Measurements from ENCODE around the gene NUP214. TPM values are rescaled to one million over a fixed set of nuclear protein-coding genes. Genes with fewer than 3 reads are reported as not detected.
"Not testable (repeated sequence)": the region's sequence is repeated elsewhere in the genome, so short reads cannot be mapped to it uniquely, and the experiment has no call there.

The NUP214 gene
- polyA plus RNA-seq, 3 donors from 2014 or later: 4.9 to 20.1 (median 9.9) TPM

- DNase-seq: no peak
- Mint-ChIP-seq H3K36me3 (no peaks in the 10 kb centered on the region), H3K4me3 (no peak overlapping the region), H3K27me3 (ENCODE audit: low read depth in 3 of 3) (peaks cover 0 to 8% (median 7%) of the 10 kb centered on the region in 3 donors), H3K9me3 (no peaks in the 10 kb centered on the region), H3K4me1 (peaks cover 3 to 6% of the 10 kb centered on the region in 2 donors), H3K27ac (no peak overlapping the region)
These were observed 24.0 kb upstream of the NUP214 start for GRCh38 chr9:131101207-131101964.

- peaks cover 0 to 7% (median 6%) of the 10 kb centered on the region in 3 donors for H3K27me3 Mint-ChIP-seq (ENCODE audit: low read depth in 3 of 3)
- no peak overlapping the region for H3K27ac Mint-ChIP-seq
- H3K4me3 Mint-ChIP-seq: no peak overlapping the region
- H3K9me3 Mint-ChIP-seq: no peaks in the 10 kb centered on the region
- no peaks in the 10 kb centered on the region for H3K36me3 Mint-ChIP-seq
- DNase-seq: no peak
- no peaks in the 10 kb centered on the region for H3K4me1 Mint-ChIP-seq
These were observed 22.4 kb upstream of the NUP214 start for GRCh38 chr9:131103024-131103423.

- peaks cover 0 to 7% (median 4%) of the 10 kb centered on the region in 3 donors for H3K27me3 Mint-ChIP-seq (ENCODE audit: low read depth in 3 of 3)
- no peak overlapping the region for H3K27ac Mint-ChIP-seq
- no peaks in the 10 kb centered on the region for H3K4me1 Mint-ChIP-seq
- H3K36me3 Mint-ChIP-seq: no peaks in the 10 kb centered on the region
- H3K9me3 Mint-ChIP-seq: no peaks in the 10 kb centered on the region
- no peak for DNase-seq
- no peak overlapping the region for H3K4me3 Mint-ChIP-seq
These were observed 21.9 kb upstream of the NUP214 start for GRCh38 chr9:131103535-131103934.

- H3K27me3 Mint-ChIP-seq (ENCODE audit: low read depth in 3 of 3): peaks cover 0 to 9% (median 4%) of the 10 kb centered on the region in 3 donors
- DNase-seq: no peak
- H3K9me3 Mint-ChIP-seq: no peaks in the 10 kb centered on the region
- H3K4me3 Mint-ChIP-seq: no peak overlapping the region
- no peaks in the 10 kb centered on the region for H3K4me1 Mint-ChIP-seq
- no peaks in the 10 kb centered on the region for H3K36me3 Mint-ChIP-seq
- H3K27ac Mint-ChIP-seq: no peak overlapping the region
These were observed 21.2 kb upstream of the NUP214 start for GRCh38 chr9:131104016-131104740.

GRCh38 chr9:131105952-131106351 lies 19.4 kb upstream of the NUP214 start:
- peaks cover 0 to 10% (median 4%) of the 10 kb centered on the region in 3 donors for H3K27me3 Mint-ChIP-seq (ENCODE audit: low read depth in 3 of 3)
- no peak overlapping the region for H3K4me3 Mint-ChIP-seq
- no peaks in the 10 kb centered on the region for H3K36me3 Mint-ChIP-seq
- H3K4me1 Mint-ChIP-seq: no peaks in the 10 kb centered on the region
- no peak overlapping the region for H3K27ac Mint-ChIP-seq
- H3K9me3 Mint-ChIP-seq: no peaks in the 10 kb centered on the region
- DNase-seq: no peak

GRCh38 chr9:131107760-131108159 lies 17.6 kb upstream of the NUP214 start:
- H3K4me1 Mint-ChIP-seq: no peaks in the 10 kb centered on the region
- H3K36me3 Mint-ChIP-seq: no peaks in the 10 kb centered on the region
- H3K9me3 Mint-ChIP-seq: no peaks in the 10 kb centered on the region
- no peak for DNase-seq
- H3K27me3 Mint-ChIP-seq (ENCODE audit: low read depth in 3 of 3): peaks cover 0 to 10% (median 4%) of the 10 kb centered on the region in 3 donors
- no peak overlapping the region for H3K27ac Mint-ChIP-seq
- H3K4me3 Mint-ChIP-seq: no peak overlapping the region

- H3K27me3 Mint-ChIP-seq (ENCODE audit: low read depth in 3 of 3): peaks cover 2 to 10% (median 3%) of the 10 kb centered on the region in 3 donors
- no peaks in the 10 kb centered on the region for H3K4me1 Mint-ChIP-seq
- no peak overlapping the region for H3K27ac Mint-ChIP-seq
- H3K4me3 Mint-ChIP-seq: no peak overlapping the region
- H3K9me3 Mint-ChIP-seq: no peaks in the 10 kb centered on the region
- no peak for DNase-seq
- H3K36me3 Mint-ChIP-seq: no peaks in the 10 kb centered on the region
These were observed 14.1 kb upstream of the NUP214 start for GRCh38 chr9:131111186-131111853.

- DNase-seq: no peak
- Mint-ChIP-seq H3K4me3 (no peak overlapping the region), H3K27ac (no peak overlapping the region), H3K27me3 (ENCODE audit: low read depth in 3 of 3) (peaks cover 0 to 10% (median 3%) of the 10 kb centered on the region in 3 donors), H3K36me3 (no peaks in the 10 kb centered on the region), H3K9me3 (no peaks in the 10 kb centered on the region), H3K4me1 (no peaks in the 10 kb centered on the region)
These were observed 13.5 kb upstream of the NUP214 start for GRCh38 chr9:131111854-131112311.

GRCh38 chr9:131112374-131113154 lies 12.8 kb upstream of the NUP214 start:
- DNase-seq: no peak
- Mint-ChIP-seq H3K4me1 (no peaks in the 10 kb centered on the region), H3K27me3 (ENCODE audit: low read depth in 3 of 3) (peaks cover 0 to 11% (median 3%) of the 10 kb centered on the region in 3 donors), H3K36me3 (no peaks in the 10 kb centered on the region), H3K4me3 (no peak overlapping the region), H3K27ac (no peak overlapping the region), H3K9me3 (no peaks in the 10 kb centered on the region)

- H3K4me3 Mint-ChIP-seq: no peak overlapping the region
- no peaks in the 10 kb centered on the region for H3K36me3 Mint-ChIP-seq
- peaks cover 2 to 9% (median 3%) of the 10 kb centered on the region in 3 donors for H3K27me3 Mint-ChIP-seq (ENCODE audit: low read depth in 3 of 3)
- no peak for DNase-seq
- H3K9me3 Mint-ChIP-seq: no peaks in the 10 kb centered on the region
- no peaks in the 10 kb centered on the region for H3K4me1 Mint-ChIP-seq
- no peak overlapping the region for H3K27ac Mint-ChIP-seq
These were observed 11.7 kb upstream of the NUP214 start for GRCh38 chr9:131113655-131114054.

GRCh38 chr9:131114084-131114535 lies 11.3 kb upstream of the NUP214 start:
- H3K36me3 Mint-ChIP-seq: no peaks in the 10 kb centered on the region
- H3K9me3 Mint-ChIP-seq: no peaks in the 10 kb centered on the region
- no peak overlapping the region for H3K27ac Mint-ChIP-seq
- peaks cover 2 to 7% (median 4%) of the 10 kb centered on the region in 3 donors for H3K27me3 Mint-ChIP-seq (ENCODE audit: low read depth in 3 of 3)
- no peaks in the 10 kb centered on the region for H3K4me1 Mint-ChIP-seq
- no peak overlapping the region for H3K4me3 Mint-ChIP-seq
- no peak for DNase-seq

GRCh38 chr9:131115360-131115742 lies 10.0 kb upstream of the NUP214 start:
- H3K27ac Mint-ChIP-seq; DNase-seq; H3K4me3 Mint-ChIP-seq; H3K27me3 Mint-ChIP-seq (ENCODE audit: low read depth in 3 of 3); H3K9me3 Mint-ChIP-seq; H3K4me1 Mint-ChIP-seq; H3K36me3 Mint-ChIP-seq: not testable (repeated sequence)

- H3K36me3 Mint-ChIP-seq: no peaks in the 10 kb centered on the region
- DNase-seq: no peak
- peaks cover 2 to 6% (median 3%) of the 10 kb centered on the region in 3 donors for H3K27me3 Mint-ChIP-seq (ENCODE audit: low read depth in 3 of 3)
- H3K9me3 Mint-ChIP-seq: no peaks in the 10 kb centered on the region
- no peak overlapping the region for H3K27ac Mint-ChIP-seq
- H3K4me3 Mint-ChIP-seq: no peak overlapping the region
- H3K4me1 Mint-ChIP-seq: no peaks in the 10 kb centered on the region
These were observed 8.9 kb upstream of the NUP214 start for GRCh38 chr9:131116281-131117120.
